SK-N-SH (cell line): ENCODE results near the gene TRIM54. TPM values are rescaled to one million over a fixed set of nuclear protein-coding genes. Genes with fewer than 3 reads are reported as not detected.
"Not testable (repeated sequence)": the region's sequence is repeated elsewhere in the genome, so short reads cannot be mapped to it uniquely, and the experiment has no call there.

Experiments
- CTCF ChIA-PET: fragments of 300-600, 350-600 bp; formaldehyde crosslinking; extraction: SDS; loops from one replicate; lab custom pipeline; 2021; lab: Yijun Ruan, JAX
- POLR2A ChIA-PET: fragments of 350-600 bp; sonication (Branson Sonifier 250); formaldehyde crosslinking; extraction: SDS; loops from one replicate; lab custom pipeline; 2020; ENCODE audit warnings: antibody characterized with exemption, inconsistent platforms; lab: Yijun Ruan, JAX
- DNase-seq: peaks from one replicate; pipeline ENCODE4 v3.0.0; 2012
- H2AFZ ChIP-seq: fragments of 200-600 bp; sonication (generic); 2 replicates; pipeline ENCODE4 v1.8.1; 2016; ENCODE audit warnings: antibody characterized with exemption, mild to moderate bottlenecking, low read depth
- H3F3A ChIP-seq: fragments of 200-600 bp; sonication (generic); replicated peaks from 2 replicates; pipeline ENCODE3; 2016; ENCODE audit warnings: antibody characterized with exemption, mild to moderate bottlenecking; ENCODE audit not compliant: insufficient read depth
- H3K27ac ChIP-seq, 2 experiments: fragments of 200-500 bp in 1 of 2; fragments of 200-600 bp in 1 of 2; sonication (Bioruptor generic) in 1 of 2; sonication (generic), shearing (Covaris generic) in 1 of 2; 2 replicates each; pipeline versions ENCODE4 v1.5.1 to v1.6.1; 2014 to 2016; ENCODE audit warnings: low read depth in 2 of 2, inconsistent platforms in 1 of 2, low read length in 1 of 2, mild to moderate bottlenecking in 1 of 2, mixed read lengths in 1 of 2
- H3K27me3 ChIP-seq: fragments of 200-600 bp; sonication (generic), shearing (Covaris generic); 2 replicates; pipeline ENCODE4 v1.6.1; 2016; ENCODE audit warnings: mixed run types; ENCODE audit not compliant: insufficient read depth
- H3K36me3 ChIP-seq, 2 experiments: fragments of 200-500 bp in 1 of 2; fragments of 200-600 bp in 1 of 2; sonication (Bioruptor generic) in 1 of 2; sonication (generic) in 1 of 2; replicated peaks in 1 of 2; 2 replicates each; pipeline versions ENCODE3 to v1.5.1; 2014 to 2016; ENCODE audit warnings: low read length in 1 of 2, mild to moderate bottlenecking in 1 of 2; ENCODE audit not compliant: insufficient read depth in 2 of 2, control insufficient read depth in 1 of 2
- H3K4me1 ChIP-seq, 2 experiments: fragments of 200-500 bp in 1 of 2; fragments of 200-600 bp in 1 of 2; sonication (Bioruptor generic) in 1 of 2; sonication (generic), shearing (Covaris generic) in 1 of 2; 2 replicates each; pipeline versions ENCODE4 v1.5.1 to v1.6.1; 2014 to 2016; ENCODE audit warnings: low read depth in 1 of 2, low read length in 1 of 2, mixed run types in 1 of 2; ENCODE audit not compliant: insufficient read depth in 2 of 2, control insufficient read depth in 1 of 2
- H3K4me2 ChIP-seq: fragments of 200-600 bp; sonication (generic), shearing (Covaris generic); 2 replicates; pipeline ENCODE4 v1.6.1; 2017; ENCODE audit warnings: mixed run types
- H3K4me3 ChIP-seq, 2 experiments: fragments of 200-500 bp in 1 of 2; fragments of 200-600 bp in 1 of 2; sonication (Bioruptor generic) in 1 of 2; sonication (generic), shearing (Covaris generic) in 1 of 2; 2 replicates each; pipeline versions ENCODE4 v1.5.1 to v1.8.1; 2014 to 2016; ENCODE audit warnings: low read depth in 2 of 2, inconsistent platforms in 1 of 2, low read length in 1 of 2, mild to moderate bottlenecking in 1 of 2, mixed read lengths in 1 of 2, moderate library complexity in 1 of 2
- H3K79me2 ChIP-seq: fragments of 200-600 bp; sonication (generic); 2 replicates; pipeline ENCODE4 v1.8.1; 2017; ENCODE audit warnings: mild to moderate bottlenecking; ENCODE audit not compliant: insufficient read depth
- H3K9ac ChIP-seq: fragments of 200-600 bp; sonication (generic); 2 replicates; pipeline ENCODE4 v1.6.1; 2017; ENCODE audit warnings: mixed run types
- H3K9me2 ChIP-seq: fragments of 200-600 bp; sonication (generic); 2 replicates; pipeline ENCODE4 v1.6.1; 2017; ENCODE audit warnings: mixed run types
- H3K9me3 ChIP-seq: fragments of 200-600 bp; sonication (generic); 2 replicates; pipeline ENCODE4 v1.6.1; 2017; ENCODE audit warnings: mixed run types, mild to moderate bottlenecking, moderate library complexity
- H4K20me1 ChIP-seq: fragments of 200-600 bp; sonication (generic); 2 replicates; pipeline ENCODE4 v1.6.1; 2017; ENCODE audit warnings: mild to moderate bottlenecking, mixed run types; ENCODE audit not compliant: insufficient read depth
- CHD2 ChIP-seq: fragments of 150-350 bp; IDR thresholded peaks from 2 replicates; pipeline ENCODE4 v1.6.1; 2018; ENCODE audit warnings: low read length; ENCODE audit not compliant: partially characterized antibody
- EZH2phosphoT487 ChIP-seq: fragments of 200-600 bp; sonication (generic); IDR thresholded peaks from 2 replicates; pipeline ENCODE4 v1.6.1; 2017; ENCODE audit warnings: low read depth, mixed run types, mild to moderate bottlenecking, antibody characterized with exemption, moderate library complexity, borderline replicate concordance
- MAX ChIP-seq: IDR thresholded peaks from 2 replicates; pipeline ENCODE4 v1.4.0; 2012; ENCODE audit warnings: low read depth
- NFIC ChIP-seq: IDR thresholded peaks from 2 replicates; pipeline ENCODE4 v1.4.0; 2012; ENCODE audit warnings: borderline replicate concordance
- USF1 ChIP-seq: IDR thresholded peaks from 2 replicates; pipeline ENCODE4 v1.4.0; 2012; ENCODE audit warnings: low read depth, borderline replicate concordance
- USF2 ChIP-seq: fragments of 150-350 bp; IDR thresholded peaks from 2 replicates; pipeline ENCODE4 v1.6.1; 2017; ENCODE audit warnings: antibody characterized with exemption, low read length, low read depth, borderline replicate concordance
- ZBTB33 ChIP-seq: IDR thresholded peaks from 2 replicates; pipeline ENCODE4 v1.4.0; 2012; ENCODE audit warnings: low read depth, borderline replicate concordance
- WGBS: methylation state at CpG from one replicate; pipeline ENCODE4 v1.1.6; 2017; ENCODE audit warnings: low lambda C conversion rate; 5-methylcytosine and 5-hydroxymethylcytosine counted together
- polyA plus RNA-seq, 3 experiments: library from polyadenylated mRNA; depleted of rRNA; stranded (reverse); fragments of >200 nt; gene quantifications; 2 replicates each; pipeline ENCODE4 v1.2.3, GENCODE V29; 2012

TRIM54 gene
- polyA plus RNA-seq, 1 of the 3 experiments (the other 2 are of a cell fraction): 0.28 TPM

- Histone ChIP-seq H3K4me3 (no peak overlapping the region), H3K27me3 (no peaks in the 10 kb centered on the region), H3K9me2 (no peaks in the 10 kb centered on the region), H3K27ac (no peak overlapping the region), H3K9ac (no peak overlapping the region), H3K9me3 (no peaks in the 10 kb centered on the region), H3F3A (peaks cover 10% of the 10 kb centered on the region), H3K79me2 (peaks cover 100% of the 10 kb centered on the region), H4K20me1 (peaks cover 13% of the 10 kb centered on the region; the same call in 1 of the 2 replicates), H3K4me1 (peaks cover 3 to 12% of the 10 kb centered on the region in 2 experiments; a peak in 2 of 4 replicates), H2AFZ (no peak overlapping the region), H3K4me2 (no peak overlapping the region), H3K36me3 (peaks cover 0 to 2% of the 10 kb centered on the region in 2 experiments)
- 96% methylated on average over 7 of the region's 7 CpGs for WGBS
- no peak for DNase-seq
- ChIA-PET CTCF (interaction anchor here (2.1 kb wide), 1 partner anchor 47 kb away, joined by 10 read pairs; no protein-coding TSS in a partner anchor), POLR2A (interaction anchor here (0.9 to 1.0 kb wide), 2 partner anchors 19 to 35 kb away, joined by 3 to 4 read pairs; no protein-coding TSS in a partner anchor)
- no peak for TF ChIP-seq EZH2phosphoT487
Measured at GRCh38 chr2:27350106-27350693, 68.0 kb downstream of the TRIM54 start.

GRCh38 chr2:27351802-27352598, 69.8 kb downstream of the TRIM54 start:
- DNase-seq: no peak
- H3K9me2 ChIP-seq: no peaks in the 10 kb centered on the region
- H3K27me3 ChIP-seq: no peaks in the 10 kb centered on the region
- CTCF ChIA-PET: interaction anchor here (0.7 to 1.9 kb wide), 5 partner anchors 12 to 69 kb away, joined by 3 to 6 read pairs (median 4); no protein-coding TSS in a partner anchor
- no peak for TF ChIP-seq USF2
- no peak for TF ChIP-seq USF1
- TF ChIP-seq MAX: no peak
- TF ChIP-seq CHD2: no peak
- no peak for TF ChIP-seq ZBTB33
- TF ChIP-seq NFIC: no peak
- no peak overlapping the region for H2AFZ ChIP-seq
- POLR2A ChIA-PET: no interaction called here
- WGBS: 92% methylated on average over 6 of the region's 6 CpGs
- H3K4me2 ChIP-seq: no peak overlapping the region
- H3K27ac ChIP-seq: no peak overlapping the region
- peaks cover 0 to 2% of the 10 kb centered on the region in 2 experiments for H3K36me3 ChIP-seq
- no peaks in the 10 kb centered on the region for H3K9me3 ChIP-seq
- no peak overlapping the region for H3K4me3 ChIP-seq
- H4K20me1 ChIP-seq: peaks cover 12% of the 10 kb centered on the region; the same call in 1 of the 2 replicates
- H3K4me1 ChIP-seq: peaks cover 7 to 12% of the 10 kb centered on the region in 2 experiments; a peak in 3 of 4 replicates
- no peak overlapping the region for H3K9ac ChIP-seq
- H3K79me2 ChIP-seq: peaks cover 94% of the 10 kb centered on the region
- H3F3A ChIP-seq: peaks cover 17% of the 10 kb centered on the region

GRCh38 chr2:27353386-27353761, 71.1 kb downstream of the TRIM54 start:
- DNase-seq, H3K9ac ChIP-seq, H2AFZ ChIP-seq, H3K36me3 ChIP-seq, H3K4me3 ChIP-seq, POLR2A ChIA-PET, H4K20me1 ChIP-seq, H3K9me2 ChIP-seq, H3K27me3 ChIP-seq, H3K9me3 ChIP-seq, H3K4me2 ChIP-seq: not testable (repeated sequence)
- Histone ChIP-seq H3K79me2 (peaks cover 93% of the 10 kb centered on the region), H3K27ac (peak overlapping the region in 1 of 2 experiments; percentile 46; a peak in 1 of 4 replicates), H3K4me1 (peaks cover 7 to 19% of the 10 kb centered on the region in 2 experiments; a peak in 3 of 4 replicates), H3F3A (peaks cover 19% of the 10 kb centered on the region)
- CTCF ChIA-PET: interaction anchor here (0.7 to 1.9 kb wide), 7 partner anchors 9 to 73 kb away, joined by 3 to 6 read pairs (median 4); no protein-coding TSS in a partner anchor
- WGBS: 95% methylated on average over 5 of the region's 5 CpGs
